Measurements from ENCODE around the gene ERRFI1. TPM values are rescaled to one million over a fixed set of nuclear protein-coding genes. Genes with fewer than 3 reads are reported as not detected.

Gene ERRFI1
- total RNA-seq, 4 donors from 2014 or later, result 10.0 to 101 (median 70.0) TPM

DNA sequence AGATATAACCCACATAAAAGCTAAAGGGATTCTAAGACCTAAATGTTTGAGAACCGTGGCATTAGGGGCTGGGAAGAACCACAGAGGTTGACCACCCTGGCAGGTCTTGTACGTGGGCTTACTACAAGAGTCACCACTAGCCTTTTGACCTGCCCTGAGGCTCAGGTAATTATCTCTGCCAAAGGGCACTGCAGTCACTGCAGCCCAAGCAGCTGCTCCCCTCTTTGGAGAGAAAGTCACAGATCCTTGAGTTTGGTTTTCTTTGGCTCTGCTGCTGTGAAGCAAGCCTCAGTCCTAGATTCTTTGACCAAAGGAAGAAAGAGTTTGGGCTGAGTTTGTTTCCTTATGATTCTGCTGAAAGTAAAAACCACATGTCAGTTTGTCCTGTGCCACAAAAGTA lies 53.0 kb downstream of the ERRFI1 start:
- DNase-seq, result no peak
- no peaks in the 10 kb centered on the region for H3K27me3 ChIP-seq
- no peaks in the 10 kb centered on the region for H3K9me3 ChIP-seq
- no peak overlapping the region for H3K27ac ChIP-seq
- peaks cover 0 to 54% (median 13%) of the 10 kb centered on the region in 4 donors for H3K36me3 ChIP-seq
- intact Hi-C loops (cut with DNase I; ENCODE audit: low total_unique reads) (no loop called here), in situ Hi-C loops (cut with MboI; ENCODE audit: low pct_ligation_motif_present in 1 of 4, low pct_unique_long_range_greater_than_20kb in 1 of 4, low sequenced_read_pairs in 3 of 4) (loop anchor here in 1 of 4 donors (10.0 kb wide), 1 partner anchor 342 kb away; the partner anchor contains the start of gene SLC45A1)
- peaks cover 0 to 5% (median 0%) of the 10 kb centered on the region in 4 donors for H3K4me1 ChIP-seq
- TF ChIP-seq POLR2AphosphoS5 (IDR thresholded peaks at IDR 0.05), result no peak
- TF ChIP-seq POLR2A (IDR thresholded peaks at IDR 0.05), result no peak
- TF ChIP-seq CTCF (IDR thresholded peaks at IDR 0.05), result no peak
- no peak for TF ChIP-seq EP300 (IDR thresholded peaks at IDR 0.05; ENCODE audit: low read depth)
- 82% methylated on average over 2 of the region's 2 CpGs; no CpG with 5 or more reads in 1 of the 2 donors for WGBS, 2 donors (ENCODE audit: low coverage in 1 of 2)
- H3K4me3 ChIP-seq, result no peak overlapping the region

DNA sequence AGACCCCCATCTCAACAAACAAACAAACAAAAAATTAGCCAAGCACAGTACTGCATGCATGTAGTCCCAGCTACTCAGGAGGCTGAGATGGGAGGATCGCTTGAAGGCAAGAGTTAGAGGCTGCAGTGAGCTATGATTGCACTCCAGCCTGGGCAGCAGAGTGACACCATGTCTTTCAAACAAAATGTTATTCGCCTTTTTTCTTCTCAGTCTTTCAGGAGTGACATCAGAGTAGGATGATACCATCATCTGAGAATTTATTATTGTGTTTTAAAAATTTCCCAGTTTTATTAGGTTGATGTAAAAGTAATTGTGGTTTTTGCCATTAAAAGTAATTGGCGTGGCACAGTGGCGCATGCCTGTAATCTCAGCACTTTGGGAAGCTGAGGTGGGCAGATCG lies 53.8 kb downstream of the ERRFI1 start:
- intact Hi-C loops (cut with DNase I; ENCODE audit: low total_unique reads) (no loop called here), in situ Hi-C loops (cut with MboI; ENCODE audit: low pct_ligation_motif_present in 1 of 4, low pct_unique_long_range_greater_than_20kb in 1 of 4, low sequenced_read_pairs in 3 of 4) (loop anchor here in 1 of 4 donors (10.0 kb wide), 1 partner anchor 343 kb away; the partner anchor contains the start of gene SLC45A1)
- 96% methylated on average over 4 to 5 of the region's 5 CpGs for WGBS, 2 donors (ENCODE audit: low coverage in 1 of 2)
- peaks cover 0 to 52% (median 14%) of the 10 kb centered on the region in 4 donors for H3K36me3 ChIP-seq
- H3K9me3 ChIP-seq, result no peaks in the 10 kb centered on the region
- no peak for DNase-seq
- TF ChIP-seq EP300 (IDR thresholded peaks at IDR 0.05; ENCODE audit: low read depth) (no peak), POLR2A (IDR thresholded peaks at IDR 0.05) (no peak), CTCF (IDR thresholded peaks at IDR 0.05) (no peak), POLR2AphosphoS5 (IDR thresholded peaks at IDR 0.05) (no peak)
- no peak overlapping the region for H3K4me3 ChIP-seq
- H3K4me1 ChIP-seq, result peaks cover 0 to 8% (median under 1%) of the 10 kb centered on the region in 4 donors
- no peak overlapping the region for H3K27ac ChIP-seq
- no peaks in the 10 kb centered on the region for H3K27me3 ChIP-seq

DNA sequence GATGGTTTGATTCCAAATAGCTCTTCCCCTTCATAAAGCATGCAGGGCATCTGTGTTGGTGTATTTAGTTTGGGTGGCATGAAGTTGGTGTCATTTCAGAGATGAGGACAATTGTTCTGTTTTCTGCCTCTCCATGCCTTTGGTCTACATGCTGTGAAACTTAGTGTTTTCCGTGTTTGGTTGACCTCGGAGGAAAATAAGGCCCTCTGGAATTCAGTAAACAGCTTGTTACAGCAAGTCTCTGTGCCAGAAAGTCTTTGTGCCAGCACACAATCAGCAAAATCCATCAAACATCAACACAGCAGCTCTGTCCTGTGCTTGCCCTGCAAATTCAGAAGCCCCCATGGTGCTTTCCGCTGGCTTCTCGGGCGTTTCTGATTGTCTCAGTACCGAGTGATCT lies 55.1 kb downstream of the ERRFI1 start:
- in situ Hi-C loops (cut with MboI; ENCODE audit: low pct_ligation_motif_present in 1 of 4, low pct_unique_long_range_greater_than_20kb in 1 of 4, low sequenced_read_pairs in 3 of 4), result loop anchor here in 1 of 4 donors (10.0 kb wide), 1 partner anchor 344 kb away; the partner anchor contains the start of gene SLC45A1

DNA sequence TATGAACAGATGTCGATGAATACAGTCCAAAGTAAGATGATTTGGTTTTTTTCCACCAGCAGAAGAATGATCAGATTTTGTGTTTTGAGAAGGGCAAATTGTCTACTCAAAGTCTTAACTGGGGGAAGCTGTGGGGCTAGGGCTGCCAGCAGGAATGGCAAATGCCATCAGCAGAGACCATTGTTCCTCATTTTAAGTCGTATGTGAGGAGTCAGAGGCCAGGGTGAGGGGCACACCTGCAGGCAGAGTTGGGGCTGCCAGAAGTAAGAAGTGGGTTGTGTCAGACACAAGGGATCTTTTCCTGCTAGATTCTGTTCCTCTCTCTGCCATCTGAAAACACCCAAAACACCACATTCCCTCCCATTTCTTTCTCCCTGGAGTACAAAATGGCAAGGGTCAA lies 55.9 kb downstream of the ERRFI1 start:
- 87 to 90% methylated on average over 2 of the region's 2 CpGs for WGBS, 2 donors (ENCODE audit: low coverage in 1 of 2)
- no peak overlapping the region for H3K4me3 ChIP-seq
- TF ChIP-seq EP300 (IDR thresholded peaks at IDR 0.05; ENCODE audit: low read depth) (no peak), POLR2AphosphoS5 (IDR thresholded peaks at IDR 0.05) (no peak), POLR2A (IDR thresholded peaks at IDR 0.05) (no peak), CTCF (IDR thresholded peaks at IDR 0.05) (no peak)
- H3K4me1 ChIP-seq, result peaks cover 0 to 9% (median 4%) of the 10 kb centered on the region in 4 donors
- H3K27ac ChIP-seq, result no peak overlapping the region
- in situ Hi-C loops (cut with MboI; ENCODE audit: low pct_ligation_motif_present in 1 of 4, low pct_unique_long_range_greater_than_20kb in 1 of 4, low sequenced_read_pairs in 3 of 4), result loop anchor here in 1 of 4 donors (10.0 kb wide), 1 partner anchor 345 kb away; the partner anchor contains the start of gene SLC45A1
- H3K27me3 ChIP-seq, result no peaks in the 10 kb centered on the region
- intact Hi-C loops (cut with DNase I; ENCODE audit: low total_unique reads), result no loop called here
- no peak for DNase-seq
- peaks cover 0 to 50% (median 21%) of the 10 kb centered on the region in 4 donors for H3K36me3 ChIP-seq
- H3K9me3 ChIP-seq, result no peaks in the 10 kb centered on the region

More for the DNA sequence above, 55.1 kb downstream of the ERRFI1 start:
- Histone ChIP-seq H3K27me3 (no peaks in the 10 kb centered on the region), H3K27ac (no peak overlapping the region), H3K4me3 (no peak overlapping the region), H3K9me3 (no peaks in the 10 kb centered on the region), H3K36me3 (peaks cover 0 to 44% (median 17%) of the 10 kb centered on the region in 4 donors), H3K4me1 (peaks cover 0 to 9% (median 4%) of the 10 kb centered on the region in 4 donors)
- WGBS, 2 donors (ENCODE audit: low coverage in 1 of 2), result 90 to 91% methylated on average over 4 to 6 of the region's 6 CpGs
- intact Hi-C loops (cut with DNase I; ENCODE audit: low total_unique reads), result no loop called here
- DNase-seq, result no peak
- TF ChIP-seq CTCF (IDR thresholded peaks at IDR 0.05) (no peak), EP300 (IDR thresholded peaks at IDR 0.05; ENCODE audit: low read depth) (no peak), POLR2A (IDR thresholded peaks at IDR 0.05) (no peak), POLR2AphosphoS5 (IDR thresholded peaks at IDR 0.05) (no peak)
